ENCODE results near the gene ARHGEF19. TPM values are rescaled to one million over a fixed set of nuclear protein-coding genes. Genes with fewer than 3 reads are reported as not detected.
A peak's percentile ranks its signal among the peaks of the same experiment; 100 is the strongest.

Gene ARHGEF19
- total and polyA plus RNA-seq, 2 experiments from 2014 or later = 21.0 to 24.8 TPM

DNA sequence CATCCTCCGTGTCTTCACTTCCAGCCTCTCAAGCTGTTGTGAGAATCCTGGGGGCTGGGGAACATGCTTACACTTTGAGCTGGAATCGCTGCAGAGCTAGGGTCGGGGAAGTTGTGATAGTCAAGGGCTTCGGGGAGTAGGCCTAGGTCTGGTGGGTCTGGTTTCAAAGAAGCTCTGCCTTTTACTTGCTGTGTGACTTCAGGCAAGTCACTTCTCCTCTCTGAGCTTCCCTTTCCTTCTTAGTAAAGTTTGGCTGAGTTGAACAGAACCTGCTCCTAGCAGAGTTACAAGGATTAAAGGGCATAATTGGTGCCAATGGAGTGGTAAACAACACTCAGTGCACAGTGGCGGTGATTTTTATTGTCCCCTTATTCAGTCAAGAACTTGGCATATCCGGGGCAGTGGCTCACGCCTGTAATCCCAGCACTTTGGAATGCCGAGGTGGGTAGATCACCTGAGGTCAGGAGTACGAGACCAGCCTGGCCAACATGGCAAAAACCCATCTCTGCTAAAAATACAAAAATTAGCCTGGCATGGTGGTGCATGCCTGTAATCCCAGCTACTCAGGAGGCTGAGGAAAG is 25.7 kb downstream of the ARHGEF19 start:
- Histone ChIP-seq H3K27ac (no peak overlapping the region), H3K9me3 (ENCODE audit: low read depth) (no peaks in the 10 kb centered on the region), H3K4me3 (no peak overlapping the region), H4K20me1 (ENCODE audit: insufficient read depth, poor library complexity, severe bottlenecking) (no peaks in the 10 kb centered on the region), H3K4me1 (ENCODE audit: insufficient read depth) (peaks cover 17% of the 10 kb centered on the region), H3K79me2 (no peaks in the 10 kb centered on the region), H3K27me3 (no peaks in the 10 kb centered on the region), H3K4me2 (no peak overlapping the region), H3K9me2 (replicated peaks; ENCODE audit: insufficient read depth) (no peaks in the 10 kb centered on the region), H2AFZ (no peak overlapping the region), H3K36me3 (replicated peaks; ENCODE audit: insufficient read depth, low read depth) (no peaks in the 10 kb centered on the region)
- no peak for DNase-seq (ENCODE audit: low spot score)
- 91% methylated on average over 9 of the region's 9 CpGs for WGBS (ENCODE audit: low lambda C conversion rate, missing lambda C conversion rate)
- TF ChIP-seq EZH2phosphoT487 (IDR thresholded peaks at IDR 0.05; ENCODE audit: low read depth, severe bottlenecking, unreplicated experiment) (no peak), EZH2 (IDR thresholded peaks at IDR 0.05; ENCODE audit: borderline replicate concordance) (no peak)
- TF ChIP-seq, protein P1, sequence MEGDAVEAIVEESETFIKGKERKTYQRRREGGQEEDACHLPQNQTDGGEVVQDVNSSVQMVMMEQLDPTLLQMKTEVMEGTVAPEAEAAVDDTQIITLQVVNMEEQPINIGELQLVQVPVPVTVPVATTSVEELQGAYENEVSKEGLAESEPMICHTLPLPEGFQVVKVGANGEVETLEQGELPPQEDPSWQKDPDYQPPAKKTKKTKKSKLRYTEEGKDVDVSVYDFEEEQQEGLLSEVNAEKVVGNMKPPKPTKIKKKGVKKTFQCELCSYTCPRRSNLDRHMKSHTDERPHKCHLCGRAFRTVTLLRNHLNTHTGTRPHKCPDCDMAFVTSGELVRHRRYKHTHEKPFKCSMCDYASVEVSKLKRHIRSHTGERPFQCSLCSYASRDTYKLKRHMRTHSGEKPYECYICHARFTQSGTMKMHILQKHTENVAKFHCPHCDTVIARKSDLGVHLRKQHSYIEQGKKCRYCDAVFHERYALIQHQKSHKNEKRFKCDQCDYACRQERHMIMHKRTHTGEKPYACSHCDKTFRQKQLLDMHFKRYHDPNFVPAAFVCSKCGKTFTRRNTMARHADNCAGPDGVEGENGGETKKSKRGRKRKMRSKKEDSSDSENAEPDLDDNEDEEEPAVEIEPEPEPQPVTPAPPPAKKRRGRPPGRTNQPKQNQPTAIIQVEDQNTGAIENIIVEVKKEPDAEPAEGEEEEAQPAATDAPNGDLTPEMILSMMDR (IDR thresholded peaks at IDR 0.05; ENCODE audit: poor library complexity) = no peak

DNA sequence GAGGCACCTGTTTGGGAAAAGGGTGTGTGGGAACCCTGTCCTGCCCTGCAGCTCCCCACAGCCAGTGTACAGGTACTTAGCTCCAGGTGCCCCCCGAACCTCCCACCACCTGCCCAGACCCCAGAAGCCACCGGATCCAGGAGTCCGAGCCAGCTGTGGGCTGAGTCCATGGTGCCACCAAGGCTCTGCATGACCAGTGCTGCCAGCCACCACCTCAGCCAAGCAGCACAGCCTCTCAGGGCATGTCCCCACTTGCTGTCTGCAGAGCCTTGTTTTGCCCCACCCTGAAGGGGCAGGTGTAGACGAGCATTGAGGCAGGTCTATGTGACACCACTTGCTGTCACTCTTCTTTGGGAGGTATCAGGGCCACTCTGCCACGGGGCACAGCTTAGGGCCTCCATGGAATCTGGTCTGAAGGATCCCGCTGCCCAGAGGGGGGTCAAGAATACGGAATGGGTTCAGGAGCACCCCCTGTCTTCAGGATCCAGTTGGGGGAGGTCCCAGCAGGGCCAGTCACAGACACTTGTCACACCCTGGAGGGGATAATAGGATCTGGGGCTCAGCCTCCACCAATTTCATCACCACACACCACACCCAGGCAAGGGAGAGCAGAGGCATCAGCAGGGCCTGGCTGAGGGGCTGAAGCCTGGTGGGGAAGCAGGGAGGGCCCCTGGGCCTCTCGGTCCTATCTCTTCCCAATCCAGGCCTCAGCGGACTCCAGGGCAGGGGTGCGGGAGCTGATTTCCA is 27.7 kb downstream of the ARHGEF19 start:
- H3K27ac ChIP-seq = no peak overlapping the region
- H4K20me1 ChIP-seq (ENCODE audit: insufficient read depth, poor library complexity, severe bottlenecking) = no peaks in the 10 kb centered on the region
- WGBS (ENCODE audit: low lambda C conversion rate, missing lambda C conversion rate) = 89% methylated on average over 10 of the region's 10 CpGs
- no peak overlapping the region for H3K4me3 ChIP-seq
- no peaks in the 10 kb centered on the region for H3K27me3 ChIP-seq
- DNase-seq (ENCODE audit: low spot score) = peak; percentile 6
- H3K9me2 ChIP-seq (replicated peaks; ENCODE audit: insufficient read depth) = no peaks in the 10 kb centered on the region
- no peak overlapping the region for H2AFZ ChIP-seq
- peaks cover 24% of the 10 kb centered on the region for H3K4me1 ChIP-seq (ENCODE audit: insufficient read depth)
- no peaks in the 10 kb centered on the region for H3K9me3 ChIP-seq (ENCODE audit: low read depth)
- H3K4me2 ChIP-seq = no peak overlapping the region
- no peak for TF ChIP-seq EZH2 (IDR thresholded peaks at IDR 0.05; ENCODE audit: borderline replicate concordance)
- TF ChIP-seq EZH2phosphoT487 (IDR thresholded peaks at IDR 0.05; ENCODE audit: low read depth, severe bottlenecking, unreplicated experiment) = no peak
- TF ChIP-seq, protein P1 (IDR thresholded peaks at IDR 0.05; ENCODE audit: poor library complexity) = no peak
- H3K36me3 ChIP-seq (replicated peaks; ENCODE audit: insufficient read depth, low read depth) = no peaks in the 10 kb centered on the region
- H3K79me2 ChIP-seq = no peaks in the 10 kb centered on the region

DNA sequence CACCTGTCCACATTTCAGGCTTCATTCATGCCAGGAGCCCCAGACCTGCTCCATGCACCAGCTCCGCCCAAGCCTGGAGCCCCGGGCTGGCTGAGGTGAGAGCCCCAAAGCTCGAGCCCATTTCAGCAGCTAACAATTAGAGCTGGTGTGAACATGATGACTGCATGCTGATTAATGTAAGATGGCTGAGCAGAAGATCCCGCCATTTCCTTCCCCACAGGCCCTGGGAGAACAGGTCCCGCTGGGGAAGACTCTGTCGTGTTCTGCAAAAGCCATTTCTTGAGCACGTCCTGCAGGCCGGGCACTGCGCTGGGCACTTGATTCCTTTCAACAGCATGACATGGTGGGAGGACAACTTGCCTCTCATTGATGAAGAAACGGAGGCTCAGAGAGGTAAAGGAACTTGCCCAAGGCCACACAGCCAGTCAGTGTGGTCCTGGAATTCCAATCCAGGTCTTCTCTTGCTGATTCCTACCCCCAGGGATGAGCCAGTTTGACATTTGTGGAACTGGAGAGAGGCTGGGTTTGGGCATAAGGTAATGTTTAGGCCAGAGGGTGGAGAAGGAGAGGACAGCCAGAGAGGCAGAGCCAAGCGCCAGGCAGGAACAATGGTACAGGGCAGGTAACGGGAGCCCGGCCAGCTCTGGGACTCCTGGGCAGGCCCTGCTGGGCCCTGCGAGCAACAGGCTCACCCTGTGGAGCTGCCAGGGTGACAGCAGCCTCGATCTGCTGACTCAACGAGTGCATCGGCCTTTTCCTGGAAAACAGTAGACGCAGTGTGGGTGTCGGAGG is 28.5 kb downstream of the ARHGEF19 start:
- H3K27ac ChIP-seq = no peak overlapping the region
- no peak for DNase-seq (ENCODE audit: low spot score)
- WGBS (ENCODE audit: low lambda C conversion rate, missing lambda C conversion rate) = 88% methylated on average over 19 of the region's 19 CpGs

More for the DNA sequence above, 28.5 kb downstream of the ARHGEF19 start:
- Histone ChIP-seq H3K4me3 (no peak overlapping the region), H3K79me2 (no peaks in the 10 kb centered on the region), H3K36me3 (replicated peaks; ENCODE audit: insufficient read depth, low read depth) (no peaks in the 10 kb centered on the region), H4K20me1 (ENCODE audit: insufficient read depth, poor library complexity, severe bottlenecking) (no peaks in the 10 kb centered on the region), H2AFZ (no peak overlapping the region), H3K4me2 (no peak overlapping the region), H3K4me1 (ENCODE audit: insufficient read depth) (peaks cover 26% of the 10 kb centered on the region), H3K27me3 (no peaks in the 10 kb centered on the region), H3K9me2 (replicated peaks; ENCODE audit: insufficient read depth) (no peaks in the 10 kb centered on the region), H3K9me3 (ENCODE audit: low read depth) (no peaks in the 10 kb centered on the region)
- TF ChIP-seq EZH2phosphoT487 (IDR thresholded peaks at IDR 0.05; ENCODE audit: low read depth, severe bottlenecking, unreplicated experiment) = no peak
- TF ChIP-seq, protein P1 (IDR thresholded peaks at IDR 0.05; ENCODE audit: poor library complexity) = no peak
- no peak for TF ChIP-seq EZH2 (IDR thresholded peaks at IDR 0.05; ENCODE audit: borderline replicate concordance)
